Ishikawa (cell line): ENCODE results near the gene KIF16B.

Experiments used
- FOXM1 ChIP-seq: IDR thresholded peaks from 2 replicates; pipeline ENCODE4 v1.6.1; 2012; ENCODE audit warnings: low read depth, borderline replicate concordance
- MAX ChIP-seq: IDR thresholded peaks from 2 replicates; pipeline ENCODE4 v1.6.1; 2012

- TF ChIP-seq MAX (no peak), FOXM1 (no peak)
These were observed 256.7 kb downstream of the KIF16B start for GRCh38 chr20:16316513-16316912.
